Vagina (tissue), 2 donors: Measurements from ENCODE around the gene HOXB3. TPM values are rescaled to one million over a fixed set of nuclear protein-coding genes. Genes with fewer than 3 reads are reported as not detected.
A peak's percentile ranks its signal among the peaks of the same experiment; 100 is the strongest.

Source experiments
- DNase-seq, 2 donors: peaks; one replicate each; pipeline ENCODE4 v3.0.0-alpha.2; 2017; ENCODE audit errors: extremely low spot score in 2 of 2
- H3K27ac ChIP-seq: fragments of 200-600 bp; sonication (generic); one replicate; pipeline ENCODE4 v1.5.1; 2019
- H3K27me3 ChIP-seq: fragments of 200-600 bp; sonication (generic); one replicate; pipeline ENCODE4 v1.5.1; 2019
- H3K36me3 ChIP-seq, 2 donors: fragments of 200-600 bp; sonication (generic); one replicate each; pipeline ENCODE4 v1.5.1; 2017 to 2019
- H3K4me1 ChIP-seq: fragments of 200-600 bp; sonication (generic); one replicate; pipeline ENCODE4 v1.5.1; 2019
- H3K4me3 ChIP-seq, 2 donors: fragments of 200-600 bp; sonication (generic); 1 replicate in 1 of 2; 2 replicates in 1 of 2; pipeline ENCODE4 v1.5.1; 2016 to 2019
- H3K9me3 ChIP-seq: fragments of 200-600 bp; sonication (generic); one replicate; pipeline ENCODE4 v1.5.1; 2019
- POLR2A ChIP-seq, 2 donors: fragments of 450-650 bp; IDR thresholded peaks; one replicate each; pipeline ENCODE4 v1.6.1; 2017; ENCODE audit warnings: antibody characterized with exemption in 2 of 2, mild to moderate bottlenecking in 2 of 2, moderate library complexity in 2 of 2
- POLR2AphosphoS5 ChIP-seq, 2 donors: sonication (generic); formaldehyde crosslinking; IDR thresholded peaks; one replicate each; pipeline ENCODE4 v1.9.0; 2017; ENCODE audit warnings: antibody characterized with exemption in 2 of 2, mild to moderate bottlenecking in 2 of 2, low read depth in 1 of 2; ENCODE audit not compliant: insufficient read depth in 1 of 2
- intact Hi-C: fragments of 100-400 bp; cut with DNase I; formaldehyde crosslinking; loops from one replicate; pipeline ENCODE4 v1.15.1; 2023
- total RNA-seq: library from RNA; depleted of rRNA; stranded (reverse); fragments of >200 nt; gene quantifications from one replicate; pipeline ENCODE4 v1.2.3, GENCODE V29; 2016
- TF ChIP-seq, protein P1 (sequence below), 3 experiments: fragments of 450-650 bp in 2 of 3; fragments of 200-600 bp in 1 of 3; sonication (generic) in 1 of 3; IDR thresholded peaks; one replicate each; pipeline ENCODE4 v1.5.1; 2017 to 2019; ENCODE audit warnings: antibody characterized with exemption in 3 of 3, mild to moderate bottlenecking in 2 of 3, moderate library complexity in 2 of 3

The HOXB3 gene
- total RNA-seq, 1 donor from 2014 or later, result 17.7 TPM

DNA sequence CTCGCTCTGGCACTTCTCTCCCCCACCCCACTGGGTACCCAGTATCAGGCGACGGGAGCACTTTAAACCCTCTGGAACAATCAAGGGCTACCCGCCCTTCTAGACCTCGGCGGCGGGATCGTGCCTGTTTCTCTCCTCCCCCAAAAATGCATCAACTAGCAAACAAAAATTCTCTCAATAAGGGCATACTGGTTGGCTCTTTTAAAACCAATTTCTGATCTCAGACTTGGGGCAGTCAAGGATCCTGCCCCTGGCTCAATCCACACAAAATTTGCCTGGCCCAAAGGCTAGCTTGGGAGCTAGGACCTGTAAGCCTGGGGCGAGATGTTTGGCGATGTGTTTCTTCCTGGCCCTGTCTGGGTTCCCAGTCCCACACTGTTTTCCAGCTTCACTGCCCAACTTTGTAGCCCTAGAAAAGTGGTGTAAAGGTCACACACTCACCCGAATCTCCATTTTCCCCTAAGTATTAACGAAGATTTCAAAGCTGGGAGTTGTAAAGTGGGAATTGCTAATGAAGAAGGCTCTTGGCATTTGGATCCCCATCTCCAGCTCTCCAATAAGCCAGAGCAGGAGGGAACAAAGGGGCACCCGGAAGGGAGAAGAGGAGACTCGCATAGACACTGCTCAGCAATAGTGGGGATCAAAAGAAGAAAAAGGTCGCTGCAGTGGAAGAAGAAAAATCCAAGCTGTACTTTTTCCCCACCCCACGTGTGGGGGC lies 30.8 kb downstream of the HOXB3 start:
- Histone ChIP-seq H3K9me3 (no peaks in the 10 kb centered on the region), H3K27me3 (peaks cover 4% of the 10 kb centered on the region), H3K4me1 (peaks cover 27% of the 10 kb centered on the region), H3K36me3 (no peaks in the 10 kb centered on the region), H3K27ac (no peak overlapping the region), H3K4me3 (peak overlapping the region in 1 of 2 donors; percentile 24)
- no peak for TF ChIP-seq POLR2AphosphoS5 (IDR thresholded peaks at IDR 0.05; ENCODE audit: insufficient read depth in 1 of 2, low read depth in 1 of 2)
- TF ChIP-seq, protein P1, sequence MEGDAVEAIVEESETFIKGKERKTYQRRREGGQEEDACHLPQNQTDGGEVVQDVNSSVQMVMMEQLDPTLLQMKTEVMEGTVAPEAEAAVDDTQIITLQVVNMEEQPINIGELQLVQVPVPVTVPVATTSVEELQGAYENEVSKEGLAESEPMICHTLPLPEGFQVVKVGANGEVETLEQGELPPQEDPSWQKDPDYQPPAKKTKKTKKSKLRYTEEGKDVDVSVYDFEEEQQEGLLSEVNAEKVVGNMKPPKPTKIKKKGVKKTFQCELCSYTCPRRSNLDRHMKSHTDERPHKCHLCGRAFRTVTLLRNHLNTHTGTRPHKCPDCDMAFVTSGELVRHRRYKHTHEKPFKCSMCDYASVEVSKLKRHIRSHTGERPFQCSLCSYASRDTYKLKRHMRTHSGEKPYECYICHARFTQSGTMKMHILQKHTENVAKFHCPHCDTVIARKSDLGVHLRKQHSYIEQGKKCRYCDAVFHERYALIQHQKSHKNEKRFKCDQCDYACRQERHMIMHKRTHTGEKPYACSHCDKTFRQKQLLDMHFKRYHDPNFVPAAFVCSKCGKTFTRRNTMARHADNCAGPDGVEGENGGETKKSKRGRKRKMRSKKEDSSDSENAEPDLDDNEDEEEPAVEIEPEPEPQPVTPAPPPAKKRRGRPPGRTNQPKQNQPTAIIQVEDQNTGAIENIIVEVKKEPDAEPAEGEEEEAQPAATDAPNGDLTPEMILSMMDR (IDR thresholded peaks at IDR 0.05), result no peak
- no peak for TF ChIP-seq POLR2A (IDR thresholded peaks at IDR 0.05)
- DNase-seq, result no peak
- intact Hi-C loops, result no loop called here

DNA sequence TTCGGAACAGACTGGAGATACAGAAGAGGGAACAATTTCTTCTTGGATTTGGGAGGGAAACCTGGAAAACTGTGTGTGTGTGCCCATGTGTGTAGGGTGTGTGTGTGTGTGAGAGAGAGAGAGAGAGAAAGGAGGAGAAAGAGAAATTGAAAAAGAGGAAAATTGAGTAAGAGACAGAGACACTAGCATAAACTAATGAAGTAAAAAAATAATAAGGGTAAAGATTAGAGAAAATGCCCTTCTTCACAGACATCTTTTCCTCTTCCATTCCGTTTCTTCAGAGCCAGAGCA lies 31.3 kb downstream of the HOXB3 start:
- intact Hi-C loops, result no loop called here
- TF ChIP-seq POLR2A (IDR thresholded peaks at IDR 0.05) (no peak), POLR2AphosphoS5 (IDR thresholded peaks at IDR 0.05; ENCODE audit: insufficient read depth in 1 of 2, low read depth in 1 of 2) (no peak)
- TF ChIP-seq, protein P1 (IDR thresholded peaks at IDR 0.05), result no peak
- Histone ChIP-seq H3K27ac (peak overlapping the region; percentile 64), H3K27me3 (peaks cover 4% of the 10 kb centered on the region), H3K9me3 (no peaks in the 10 kb centered on the region), H3K4me3 (peak overlapping the region in 1 of 2 donors; percentile 24), H3K4me1 (peaks cover 27% of the 10 kb centered on the region), H3K36me3 (no peaks in the 10 kb centered on the region)
- no peak for DNase-seq

DNA sequence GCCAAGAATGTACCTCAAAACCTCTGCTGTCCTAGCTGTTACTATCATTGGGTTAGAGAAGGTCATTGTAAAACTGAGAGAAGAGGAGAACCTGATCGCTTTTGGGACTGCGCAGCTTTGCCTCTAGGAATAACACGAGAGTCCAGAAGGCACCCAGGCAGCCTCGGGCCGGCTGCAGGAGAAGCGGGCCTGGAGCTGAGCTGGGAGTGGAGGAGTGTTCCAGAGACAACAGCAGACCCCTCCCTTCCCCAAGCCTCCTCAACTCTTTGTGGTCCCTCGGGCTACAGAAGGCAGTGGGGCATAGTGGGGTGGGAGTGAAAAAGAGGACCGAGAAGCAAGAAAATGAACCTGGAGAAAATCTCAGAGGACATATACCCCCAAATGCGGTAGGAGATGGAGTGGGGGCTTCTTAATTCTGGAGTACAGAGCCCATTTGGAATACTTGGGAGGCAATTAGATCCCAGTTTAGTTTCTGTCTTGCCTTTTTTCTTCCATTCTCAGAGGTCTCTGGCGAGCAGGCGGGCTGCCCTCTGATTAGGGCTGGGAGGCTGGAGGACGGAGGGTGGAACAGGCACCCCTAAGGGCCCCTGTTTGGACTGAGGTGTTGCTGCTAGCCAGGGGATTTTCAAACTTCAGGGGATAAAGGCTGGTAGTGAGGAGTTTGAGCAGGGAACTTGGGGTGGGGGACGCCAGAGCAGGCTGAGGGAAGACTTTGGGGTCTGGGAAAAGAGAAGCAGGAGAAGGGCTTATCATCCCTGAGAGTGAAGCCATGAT lies 31.8 kb downstream of the HOXB3 start:
- TF ChIP-seq POLR2A (IDR thresholded peaks at IDR 0.05) (no peak), POLR2AphosphoS5 (IDR thresholded peaks at IDR 0.05; ENCODE audit: insufficient read depth in 1 of 2, low read depth in 1 of 2) (no peak)
- TF ChIP-seq, protein P1 (IDR thresholded peaks at IDR 0.05), result no peak
- DNase-seq, result no peak
- peaks cover 27% of the 10 kb centered on the region for H3K4me1 ChIP-seq
- intact Hi-C loops, result no loop called here
- no peaks in the 10 kb centered on the region for H3K36me3 ChIP-seq
- peaks cover 4% of the 10 kb centered on the region for H3K27me3 ChIP-seq
- H3K9me3 ChIP-seq, result no peaks in the 10 kb centered on the region
- H3K4me3 ChIP-seq, result peak overlapping the region in 1 of 2 donors; percentile 24
- H3K27ac ChIP-seq, result peak overlapping the region; percentile 64

DNA sequence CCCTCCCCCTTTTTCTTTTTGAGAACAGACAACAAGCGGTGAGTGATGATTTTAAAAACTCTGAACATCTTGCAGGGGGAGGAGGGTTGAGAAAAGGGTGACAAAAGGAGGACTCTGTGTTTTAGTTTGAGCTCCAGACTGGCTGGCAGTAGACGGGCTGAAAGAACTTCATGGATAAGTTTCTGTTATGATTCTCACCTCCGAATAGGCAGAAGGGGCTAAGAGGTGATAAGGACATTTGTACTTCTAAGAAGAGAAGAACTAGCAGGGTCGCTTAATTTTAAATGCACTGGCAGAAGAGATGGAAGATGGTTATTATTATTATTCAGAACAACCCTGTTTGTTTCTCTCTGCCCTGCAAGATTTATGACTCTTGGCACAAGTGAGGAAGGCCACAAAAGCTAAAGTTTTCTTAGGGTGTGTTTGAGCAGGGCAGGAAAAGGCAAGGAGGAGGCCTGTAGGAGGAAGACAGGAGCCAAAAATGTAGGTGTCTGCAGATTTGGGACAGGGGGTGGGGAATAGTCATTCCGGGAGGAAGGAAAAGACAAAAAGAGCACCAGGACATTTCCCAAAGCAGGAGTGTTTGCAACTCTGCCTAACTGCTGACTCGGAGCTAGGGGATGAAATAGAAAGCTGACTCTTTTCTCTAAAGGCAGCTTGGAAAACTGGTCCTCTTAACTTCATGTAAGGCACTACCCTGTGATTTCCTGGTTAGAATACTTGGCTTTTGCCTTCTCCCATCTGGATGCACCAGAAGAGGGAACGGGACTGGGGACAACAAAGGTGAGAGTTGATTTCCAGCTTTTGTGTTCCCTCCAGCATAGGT lies 33.3 kb downstream of the HOXB3 start:
- Histone ChIP-seq H3K27me3 (no peaks in the 10 kb centered on the region), H3K4me1 (peaks cover 27% of the 10 kb centered on the region), H3K9me3 (no peaks in the 10 kb centered on the region), H3K4me3 (peak overlapping the region in 1 of 2 donors; percentile 12), H3K27ac (peak overlapping the region; percentile 68), H3K36me3 (no peaks in the 10 kb centered on the region)
- intact Hi-C loops, result no loop called here
- TF ChIP-seq POLR2AphosphoS5 (IDR thresholded peaks at IDR 0.05; ENCODE audit: insufficient read depth in 1 of 2, low read depth in 1 of 2) (peak in 1 of 2 donors; percentile 58), POLR2A (IDR thresholded peaks at IDR 0.05) (no peak)
- DNase-seq, result no peak

DNA sequence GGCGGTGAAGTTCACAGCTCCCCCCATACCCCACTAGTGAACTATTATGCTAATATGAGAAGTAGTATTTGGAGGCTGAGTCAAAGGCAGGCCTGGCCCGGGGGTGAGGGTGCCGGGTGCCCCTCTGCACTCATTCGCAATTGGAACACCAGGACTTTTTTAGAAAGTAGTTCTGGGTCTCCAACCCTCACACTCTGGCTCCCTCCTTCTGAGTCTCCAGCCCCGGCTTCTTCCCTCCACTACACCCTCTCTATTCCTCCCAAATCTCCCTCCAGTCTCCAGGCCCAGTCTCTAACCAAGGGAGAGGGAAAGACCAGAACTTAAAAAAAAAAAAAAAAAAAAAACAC lies 33.8 kb downstream of the HOXB3 start:
- H3K9me3 ChIP-seq, result no peaks in the 10 kb centered on the region
- intact Hi-C loops, result no loop called here
- H3K36me3 ChIP-seq, result no peaks in the 10 kb centered on the region
- peaks cover 27% of the 10 kb centered on the region for H3K4me1 ChIP-seq
- TF ChIP-seq POLR2A (IDR thresholded peaks at IDR 0.05) (no peak), POLR2AphosphoS5 (IDR thresholded peaks at IDR 0.05; ENCODE audit: insufficient read depth in 1 of 2, low read depth in 1 of 2) (no peak)
- TF ChIP-seq, protein P1 (IDR thresholded peaks at IDR 0.05), result no peak
- no peaks in the 10 kb centered on the region for H3K27me3 ChIP-seq
- H3K27ac ChIP-seq, result peak overlapping the region; percentile 68
- no peak for DNase-seq
- H3K4me3 ChIP-seq, result no peak overlapping the region
